ENCODE measurements around the gene EEIG2. TPM values are rescaled to one million over a fixed set of nuclear protein-coding genes. Genes with fewer than 3 reads are reported as not detected.

EEIG2 gene
- total and polyA plus RNA-seq, 9 of the 15 experiments (the other 6 are each of a cell fraction or from before 2014, with no cell fraction given), result 6.1 to 26.9 (median 15.2) TPM

GRCh38 chr1:108533351-108534083 is 26.4 kb upstream of the EEIG2 start (continued):
- TF ChIP-seq AFF4 (CRISPR knock-in tag; IDR thresholded peaks at IDR 0.05) (no peak), FOXA3 (CRISPR knock-in tag; conservative IDR thresholded peaks at IDR 0.05 in 1 of 2, IDR thresholded peaks at IDR 0.05 in 1 of 2) (no peak), ZKSCAN8 (CRISPR knock-in tag; IDR thresholded peaks at IDR 0.05) (0 out of 2 replicates have a peak, but pooled peaks have one; percentile 62), PHB2 (IDR thresholded peaks at IDR 0.05; ENCODE audit: low read depth) (peak; percentile 96), IRF1 (CRISPR knock-in tag; IDR thresholded peaks at IDR 0.05; ENCODE audit: borderline replicate concordance) (no peak), HDAC3 (IDR thresholded peaks at IDR 0.05; ENCODE audit: borderline replicate concordance, partially characterized antibody) (peak; percentile 87), RAD21 (CRISPR knock-in tag; conservative IDR thresholded peaks at IDR 0.05 in 1 of 2, IDR thresholded peaks at IDR 0.05 in 1 of 2) (no peak; a peak in 1 of 4 replicates), ZNF23 (CRISPR knock-in tag; IDR thresholded peaks at IDR 0.05) (no peak), CBX2 (IDR thresholded peaks at IDR 0.05; ENCODE audit: insufficient read depth, low read length, poor library complexity, severe bottlenecking) (no peak), ZNF197 (CRISPR knock-in tag; IDR thresholded peaks at IDR 0.05; ENCODE audit: low read depth) (peak; percentile 85), MAFK (IDR thresholded peaks at IDR 0.05; ENCODE audit: low read length) (0 out of 2 replicates have a peak, but pooled peaks have one; percentile 25), E2F4 (CRISPR knock-in tag; IDR thresholded peaks at IDR 0.05; ENCODE audit: low read depth) (no peak), HEY1 (CRISPR knock-in tag; IDR thresholded peaks at IDR 0.05; ENCODE audit: borderline replicate concordance) (no peak)
- TF ChIP-seq, protein P1, sequence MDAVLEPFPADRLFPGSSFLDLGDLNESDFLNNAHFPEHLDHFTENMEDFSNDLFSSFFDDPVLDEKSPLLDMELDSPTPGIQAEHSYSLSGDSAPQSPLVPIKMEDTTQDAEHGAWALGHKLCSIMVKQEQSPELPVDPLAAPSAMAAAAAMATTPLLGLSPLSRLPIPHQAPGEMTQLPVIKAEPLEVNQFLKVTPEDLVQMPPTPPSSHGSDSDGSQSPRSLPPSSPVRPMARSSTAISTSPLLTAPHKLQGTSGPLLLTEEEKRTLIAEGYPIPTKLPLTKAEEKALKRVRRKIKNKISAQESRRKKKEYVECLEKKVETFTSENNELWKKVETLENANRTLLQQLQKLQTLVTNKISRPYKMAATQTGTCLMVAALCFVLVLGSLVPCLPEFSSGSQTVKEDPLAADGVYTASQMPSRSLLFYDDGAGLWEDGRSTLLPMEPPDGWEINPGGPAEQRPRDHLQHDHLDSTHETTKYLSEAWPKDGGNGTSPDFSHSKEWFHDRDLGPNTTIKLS (IDR thresholded peaks at IDR 0.05; ENCODE audit: borderline replicate concordance, low read depth), result no peak
- TF ChIP-seq, protein P2, sequence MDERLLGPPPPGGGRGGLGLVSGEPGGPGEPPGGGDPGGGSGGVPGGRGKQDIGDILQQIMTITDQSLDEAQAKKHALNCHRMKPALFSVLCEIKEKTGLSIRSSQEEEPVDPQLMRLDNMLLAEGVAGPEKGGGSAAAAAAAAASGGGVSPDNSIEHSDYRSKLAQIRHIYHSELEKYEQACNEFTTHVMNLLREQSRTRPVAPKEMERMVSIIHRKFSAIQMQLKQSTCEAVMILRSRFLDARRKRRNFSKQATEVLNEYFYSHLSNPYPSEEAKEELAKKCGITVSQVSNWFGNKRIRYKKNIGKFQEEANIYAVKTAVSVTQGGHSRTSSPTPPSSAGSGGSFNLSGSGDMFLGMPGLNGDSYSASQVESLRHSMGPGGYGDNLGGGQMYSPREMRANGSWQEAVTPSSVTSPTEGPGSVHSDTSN (CRISPR knock-in tag; IDR thresholded peaks at IDR 0.05; ENCODE audit: low read depth), result no peak
- TF ChIP-seq, protein P2 (tag; conservative IDR thresholded peaks at IDR 0.05; ENCODE audit: low read depth), result peak; percentile 83

Measured in K562 (cell line).